DMS114 treated with DMSO at 0.1 percent for 48 hours (cell line): Measurements from ENCODE around the gene GPHA2.

Source experiments
- DNase-seq: peaks from one replicate; lab custom pipeline; 2025; ENCODE audit not compliant: unreplicated experiment; lab: John Stamatoyannopoulos, UW

The GPHA2 gene

DNA sequence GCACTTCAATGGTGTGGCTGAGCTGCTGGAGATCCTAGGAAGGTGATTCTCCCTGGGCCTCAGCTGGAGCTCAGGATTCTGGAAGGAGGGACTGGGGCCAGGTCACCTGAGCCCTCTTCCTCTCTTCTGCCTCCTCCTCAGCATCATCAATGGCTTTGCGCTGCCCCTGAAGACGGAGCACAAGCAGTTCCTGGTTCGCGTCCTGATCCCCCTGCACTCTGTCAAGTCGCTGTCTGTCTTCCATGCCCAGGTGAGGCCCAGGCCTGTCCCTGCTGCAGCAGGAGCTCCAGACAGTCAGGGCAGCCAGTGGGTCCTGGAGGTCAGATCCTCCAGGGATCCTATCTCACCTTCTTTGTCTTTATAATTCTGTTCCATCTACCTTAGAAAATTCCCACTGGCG lies 5.4 kb downstream of the GPHA2 start:
- DNase-seq, result no peak

DNA sequence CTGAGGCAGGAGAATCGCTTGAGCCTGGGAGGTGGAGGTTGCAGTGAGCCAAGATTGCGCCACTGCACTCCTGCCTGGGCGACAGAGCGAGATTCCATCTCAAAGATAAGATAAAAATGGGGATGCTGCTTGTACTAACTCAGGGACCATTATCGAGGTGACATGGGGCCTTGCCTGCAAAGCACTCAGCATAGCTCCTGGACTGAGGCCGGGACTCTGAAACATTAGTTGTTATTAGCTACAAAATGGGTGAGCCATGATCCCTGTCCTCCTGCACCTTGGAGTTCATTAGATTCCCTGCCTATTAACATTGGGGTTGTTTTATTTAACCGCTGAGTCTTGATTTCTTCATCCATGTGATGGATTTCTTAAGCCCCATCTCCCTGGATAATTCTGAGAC lies 6.1 kb downstream of the GPHA2 start:
- no peak for DNase-seq

- DNase-seq, result no peak
Measured at GRCh38 chr11:64928957-64929356, 6.7 kb downstream of the GPHA2 start.

- DNase-seq, result no peak
Measured at GRCh38 chr11:64926689-64927088, 9.0 kb downstream of the GPHA2 start.

DNA sequence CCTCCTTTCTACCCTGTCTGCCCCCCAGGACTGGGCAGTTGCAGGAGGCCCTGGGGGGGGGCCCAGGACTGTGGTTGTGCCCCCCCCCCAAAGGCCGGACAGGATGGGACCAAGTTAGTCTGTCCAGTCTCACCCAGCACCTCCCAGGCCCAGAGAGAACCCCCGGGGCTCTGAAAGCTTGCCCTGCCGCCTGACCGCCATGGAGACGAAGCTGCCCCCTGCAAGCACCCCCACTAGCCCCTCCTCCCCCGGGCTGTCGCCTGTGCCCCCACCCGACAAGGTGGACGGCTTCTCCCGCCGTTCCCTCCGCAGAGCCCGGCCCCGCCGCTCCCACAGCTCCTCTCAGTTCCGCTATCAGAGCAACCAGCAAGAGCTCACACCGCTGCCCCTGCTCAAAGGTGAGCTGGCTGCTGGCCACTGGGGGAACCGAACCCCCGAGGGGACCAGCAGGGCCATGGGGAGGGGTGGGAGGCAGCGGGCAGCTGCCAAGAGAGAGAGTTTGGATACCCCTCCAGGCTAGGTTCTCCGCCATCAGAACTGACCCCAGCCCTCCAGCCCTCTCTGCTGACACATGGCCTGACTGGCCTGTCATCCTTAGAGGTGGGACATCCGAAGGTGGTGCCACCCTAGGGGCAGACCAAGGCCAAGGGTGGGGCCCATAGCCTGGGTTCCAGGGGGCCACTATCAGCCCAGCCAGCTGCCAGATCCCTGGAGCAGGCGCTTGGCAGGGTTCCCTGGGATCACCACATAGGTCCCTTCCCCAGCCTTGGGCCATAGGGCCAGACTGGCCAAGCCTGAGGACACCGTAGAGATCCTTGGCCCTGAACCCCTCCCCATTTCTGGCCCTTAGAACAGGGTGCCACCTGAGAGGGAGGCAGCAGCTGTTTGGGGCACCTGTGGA lies 9.9 kb downstream of the GPHA2 start:
- DNase-seq, result no peak

GRCh38 chr11:64924910-64925284 lies 10.8 kb downstream of the GPHA2 start:
- DNase-seq, result no peak

DNA sequence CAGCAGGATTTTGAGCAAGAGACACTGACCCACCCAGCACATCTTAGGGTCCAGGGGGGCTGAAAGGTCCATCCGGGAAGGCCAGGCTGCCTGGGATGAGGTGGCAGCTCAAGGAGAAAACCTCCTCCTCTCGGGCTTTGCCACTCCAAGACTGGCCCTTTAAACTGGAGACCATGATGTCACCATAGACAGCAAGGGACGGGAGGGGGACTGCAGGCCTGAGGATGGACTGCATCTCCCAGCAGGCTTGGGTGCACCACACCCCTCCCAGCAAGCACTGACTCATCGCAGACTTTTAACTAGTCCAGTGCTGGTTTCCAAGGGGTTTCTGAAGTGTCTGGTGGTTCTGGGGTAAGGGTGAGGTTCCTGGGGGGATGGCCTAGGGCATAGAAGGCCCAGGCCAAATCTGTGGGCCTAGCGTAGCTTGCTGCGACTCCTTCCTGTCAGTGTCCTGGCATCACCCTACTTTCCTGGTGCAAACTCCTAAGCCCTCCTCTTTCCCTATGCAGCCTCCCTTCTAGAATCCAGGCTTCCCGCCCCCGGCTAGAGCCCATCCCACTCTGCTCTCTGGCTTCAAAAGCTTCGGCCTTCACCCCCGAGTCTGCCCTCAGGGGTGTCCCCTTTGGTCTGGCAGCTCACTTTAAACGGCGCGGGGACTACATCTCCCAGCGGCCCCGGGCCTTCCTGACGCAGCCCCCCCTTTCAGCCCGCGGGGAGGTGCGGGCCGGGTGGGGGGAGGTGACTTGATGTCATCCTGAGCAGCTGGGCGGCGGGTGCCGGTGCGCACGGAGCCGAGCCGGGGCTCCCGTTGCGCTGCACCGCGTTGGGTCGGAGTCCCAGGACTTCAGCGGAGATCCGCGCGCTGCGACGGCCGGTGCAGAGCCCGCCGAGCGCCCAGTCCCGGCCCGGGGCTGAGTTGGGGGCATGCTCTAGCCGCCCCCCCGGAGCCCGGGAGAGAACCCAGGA lies 11.5 kb downstream of the GPHA2 start, which contains the start of gene PPP2R5B:
TSS of gene PPP2R5B (plus strand) at position 746 of the 966 bp plus-strand sequence. CDS start 1,046 bp downstream, outside the sequence.
- DNase-seq, result peak; percentile 89

- DNase-seq, result no peak
Measured at GRCh38 chr11:64923151-64923661, 12.5 kb downstream of the GPHA2 start.

GRCh38 chr11:64921384-64921783 lies 14.3 kb downstream of the GPHA2 start:
- DNase-seq, result no peak

DNA sequence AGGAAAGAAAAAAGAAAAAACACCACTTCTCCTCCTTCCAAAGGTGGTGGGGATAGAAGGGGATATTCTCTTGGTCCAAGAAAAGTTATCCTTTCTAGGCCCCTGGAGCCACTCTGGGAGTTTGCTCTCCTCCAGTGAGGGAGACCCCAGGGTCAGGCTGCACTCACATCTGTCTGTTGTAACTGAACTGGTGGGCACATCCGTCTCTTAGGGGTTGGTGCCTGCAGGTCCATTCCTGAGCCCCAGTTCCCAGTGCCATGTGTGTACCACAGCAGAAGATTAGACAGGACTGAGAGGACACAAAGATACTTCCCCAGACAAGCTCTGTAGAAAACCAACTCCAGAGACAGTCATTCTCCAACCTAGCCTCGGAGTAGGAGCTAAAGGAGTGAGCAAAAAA lies 15.6 kb downstream of the GPHA2 start:
- no peak for DNase-seq

- DNase-seq, result no peak
Measured at GRCh38 chr11:64919627-64920026, 16.1 kb downstream of the GPHA2 start.

DNA sequence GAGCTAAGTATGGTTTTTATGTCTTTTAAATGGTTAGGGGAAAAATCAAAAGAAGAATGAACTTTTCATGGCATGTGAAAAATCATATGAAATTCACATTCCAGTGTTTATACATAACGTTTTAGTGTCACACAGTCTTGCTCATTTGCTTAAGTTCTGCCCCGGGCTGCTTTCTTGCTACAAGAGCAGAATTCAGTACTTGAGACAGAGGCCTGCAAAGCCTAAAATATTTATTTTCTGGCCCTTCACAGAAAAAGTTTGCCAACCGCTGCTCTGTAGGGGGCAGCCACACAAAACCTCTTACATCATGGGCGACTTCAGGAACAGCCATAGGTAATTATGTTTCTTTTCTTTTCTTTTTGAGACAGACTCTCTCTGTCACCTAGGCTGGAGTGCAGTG lies 17.7 kb downstream of the GPHA2 start:
- no peak for DNase-seq

- no peak for DNase-seq
Measured at GRCh38 chr11:64917663-64917995, 18.1 kb downstream of the GPHA2 start.

DNA sequence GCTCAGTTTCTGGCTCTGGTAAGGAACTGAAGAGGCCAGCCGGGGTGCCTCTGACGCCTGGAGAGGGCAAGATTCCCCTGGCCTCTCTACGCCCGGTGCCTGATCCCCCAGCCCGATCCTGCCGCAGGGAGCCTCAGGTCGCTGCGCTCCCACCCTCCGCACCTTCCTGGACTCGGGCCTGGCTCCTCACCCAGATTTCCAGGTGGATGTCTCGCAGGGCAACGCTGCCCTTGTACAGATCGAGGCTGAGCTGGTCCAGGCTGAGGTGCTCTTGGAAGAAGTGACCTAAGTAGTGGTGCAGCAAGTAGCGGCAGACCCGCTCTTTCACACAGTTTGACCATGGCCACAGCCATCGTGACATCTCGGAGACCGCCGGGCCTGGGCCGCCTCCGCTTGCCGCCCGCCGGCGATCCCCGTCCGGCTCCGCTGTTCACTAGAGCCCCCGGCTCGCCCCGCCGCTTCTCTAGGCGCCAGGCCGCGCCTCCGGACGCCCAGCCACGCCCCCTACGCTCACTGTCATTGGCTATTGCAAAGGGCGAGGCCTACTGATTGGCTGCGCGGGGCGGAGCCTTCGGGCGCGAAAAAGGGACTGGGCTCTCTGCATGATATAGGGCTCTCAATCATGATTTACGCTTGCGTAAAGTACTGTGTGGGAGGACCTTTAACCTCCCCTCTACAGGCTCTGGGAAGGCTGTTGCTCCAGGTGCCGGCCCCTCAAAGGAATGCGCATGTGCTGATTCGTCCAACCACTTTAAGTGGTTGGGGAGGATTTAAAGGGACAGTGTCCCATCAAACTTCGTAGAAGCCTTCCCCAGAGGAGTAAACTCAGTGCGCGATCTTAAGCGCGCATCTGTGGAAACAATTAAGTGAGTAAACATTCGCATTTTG lies 18.7 kb downstream of the GPHA2 start, which contains the start of gene ATG2A:
TSS of gene ATG2A (minus strand) at position 435 of the 888 bp plus-strand sequence. CDS start at position 361, 74 bp downstream.
- DNase-seq, result peak; percentile 99

DNA sequence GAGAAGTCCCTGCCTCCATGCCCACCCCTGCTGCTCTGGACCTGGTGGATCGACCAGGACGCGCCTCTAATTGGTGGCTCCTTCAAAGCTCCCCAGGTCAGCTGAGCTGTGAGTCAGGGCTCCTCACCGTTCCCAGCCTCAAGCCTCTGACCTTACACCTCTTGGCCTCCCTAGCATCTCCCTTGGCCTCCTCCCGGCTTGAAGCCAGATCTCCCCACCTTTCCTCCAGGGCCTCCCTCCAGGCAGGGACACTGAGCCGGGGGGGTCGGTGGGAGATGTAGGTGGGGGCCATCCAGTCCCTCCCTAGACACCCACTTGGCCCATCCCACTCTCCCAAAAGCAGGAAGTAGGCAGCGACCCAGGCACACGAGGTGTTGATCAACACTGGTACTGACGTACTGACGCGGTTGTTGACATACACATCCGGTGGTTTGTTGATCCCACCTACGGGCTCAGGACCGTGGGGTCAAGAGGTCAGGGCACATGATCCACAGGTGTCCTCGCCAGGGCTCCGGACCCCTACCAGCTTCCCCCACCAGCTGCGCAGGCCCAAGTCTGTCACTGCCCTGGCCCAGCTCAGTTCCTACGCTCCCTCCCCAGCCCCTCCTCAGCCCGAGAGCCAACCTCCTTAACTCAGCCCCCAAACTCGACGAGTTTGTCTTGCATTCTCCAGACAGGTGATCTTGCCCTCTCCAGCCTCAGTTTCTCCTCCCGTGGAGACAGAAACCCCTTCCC lies 19.5 kb downstream of the GPHA2 start:
- no peak for DNase-seq

DNA sequence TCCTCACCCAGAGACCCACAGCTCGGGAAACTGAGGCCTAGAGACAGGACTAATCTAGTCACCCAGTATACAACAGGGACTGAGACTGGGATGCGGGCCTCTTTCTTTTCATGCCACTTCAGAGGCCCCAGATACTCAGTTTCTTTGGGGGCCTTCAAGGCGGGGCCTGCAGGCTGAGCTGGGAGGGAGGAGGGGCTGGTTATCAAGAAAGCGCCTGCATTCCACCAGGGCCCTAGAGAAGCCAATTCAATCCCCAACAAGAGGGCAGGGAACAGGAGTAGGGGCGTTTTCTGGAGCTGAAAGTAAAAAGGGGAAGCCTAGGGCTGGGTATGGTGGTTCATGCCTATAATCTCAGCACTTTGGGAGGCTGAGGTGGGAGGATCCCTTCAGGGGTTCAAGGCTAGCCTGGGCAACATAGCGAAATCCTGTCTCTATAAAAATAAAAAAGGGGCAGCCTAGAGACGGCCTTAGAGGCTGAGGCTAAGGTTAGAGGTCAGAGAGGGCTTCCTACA lies 20.3 kb downstream of the GPHA2 start:
- DNase-seq, result no peak

DNA sequence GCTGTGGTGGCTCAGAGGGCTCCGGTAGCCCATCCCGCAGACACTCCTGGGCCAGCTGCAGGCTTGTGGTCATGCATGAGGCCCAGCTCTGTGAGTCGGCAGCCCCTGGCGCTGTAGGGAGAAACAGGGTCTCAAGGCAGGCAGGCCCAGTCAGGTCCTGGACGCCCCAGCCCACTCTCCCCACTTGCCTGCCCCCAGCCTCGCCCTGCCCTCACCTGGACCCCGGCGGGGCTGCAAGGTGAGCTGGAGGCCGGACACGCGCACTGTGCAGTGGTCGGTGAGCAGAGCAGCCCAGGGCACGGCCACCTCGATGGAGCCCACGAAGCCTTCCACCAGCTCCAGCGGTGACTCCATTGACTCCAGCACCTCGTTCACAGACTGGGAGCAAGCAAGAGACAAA lies 21.6 kb downstream of the GPHA2 start:
- DNase-seq, result no peak

DNA sequence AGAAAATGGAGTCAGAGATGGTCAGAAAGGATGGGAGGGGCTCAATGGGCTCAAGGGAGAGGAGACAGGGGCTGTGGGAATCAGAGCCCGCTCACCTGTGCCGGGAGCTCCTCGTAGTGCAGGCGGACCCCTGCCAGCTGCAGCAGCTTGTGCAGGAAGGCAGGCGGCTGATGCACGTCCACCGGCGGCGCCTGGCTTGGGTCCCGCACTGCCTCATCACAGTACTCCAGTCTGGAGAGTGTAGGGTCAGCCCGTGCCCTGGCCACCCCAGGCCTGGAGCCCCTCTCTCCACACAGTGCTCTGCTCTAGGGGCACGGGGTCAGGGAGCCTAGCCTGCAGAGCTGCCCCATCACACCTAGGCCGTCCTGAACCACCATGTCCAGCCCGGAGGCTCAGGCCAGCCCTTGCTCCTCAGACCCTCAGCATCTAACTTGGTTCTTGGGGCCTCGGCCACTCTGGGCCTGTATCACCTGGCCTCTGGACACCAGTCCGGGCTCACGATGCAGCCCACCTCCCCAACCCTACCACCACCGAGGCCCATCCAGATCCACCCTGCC lies 22.4 kb downstream of the GPHA2 start:
- DNase-seq, result no peak

- DNase-seq, result no peak
Measured at GRCh38 chr11:64911689-64912088, 24.0 kb downstream of the GPHA2 start.
